HEK293 (cell line): ENCODE results near the gene WWTR1.

Source experiments
- CTCF ChIA-PET: fragments of 350-600 bp; formaldehyde crosslinking; extraction: SDS; loops from one replicate; lab custom pipeline; 2021; ENCODE audit warnings: antibody characterized with exemption; lab: Yijun Ruan, JAX
- POLR2A ChIA-PET: fragments of 300-600 bp; formaldehyde crosslinking; extraction: SDS; loops from one replicate; lab custom pipeline; 2020; ENCODE audit warnings: antibody characterized with exemption, inconsistent platforms; lab: Yijun Ruan, JAX
- H3K27ac ChIP-seq: fragments of 200-500 bp; sonication (Bioruptor generic); 2 replicates; pipeline ENCODE4 v1.5.1; 2014; ENCODE audit warnings: low read depth, low read length, control low read depth, inconsistent platforms; ENCODE audit errors: extremely low read depth
- H3K36me3 ChIP-seq, 2 experiments: fragments of 200-500 bp in 1 of 2; sonication (Bioruptor generic) in 1 of 2; 1 replicate in 1 of 2; 2 replicates in 1 of 2; pipeline ENCODE4 v1.5.1; 2014 to 2017; ENCODE audit warnings: inconsistent platforms in 2 of 2, low read length in 2 of 2; ENCODE audit not compliant: control insufficient read depth in 2 of 2, insufficient read depth in 1 of 2
- H3K4me1 ChIP-seq: fragments of 200-500 bp; sonication (Bioruptor generic); 2 replicates; pipeline ENCODE4 v1.5.1; 2014; ENCODE audit warnings: mild to moderate bottlenecking, low read length, inconsistent platforms; ENCODE audit not compliant: control insufficient read depth, insufficient read depth
- H3K4me3 ChIP-seq: 2 replicates; pipeline ENCODE4 v1.5.1; 2011; ENCODE audit warnings: low read depth, mild to moderate bottlenecking, control low read depth, low read length, moderate library complexity
- H3K9me3 ChIP-seq: fragments of 200-500 bp; sonication (Bioruptor generic); 2 replicates; pipeline ENCODE4 v1.5.1; 2014; ENCODE audit warnings: low read depth, low read length, inconsistent platforms; ENCODE audit not compliant: control insufficient read depth, insufficient read depth
- ZBTB1 ChIP-seq: fragments of 450-650 bp; formaldehyde crosslinking; IDR thresholded peaks from 2 replicates; pipeline ENCODE4 v1.5.1; 2016; ENCODE audit warnings: missing biosample characterization, missing genetic modification characterization
- ZBTB11 ChIP-seq: fragments of 450-650 bp; formaldehyde crosslinking; conservative IDR thresholded peaks from 2 replicates; pipeline ENCODE4 v1.5.1; 2016; ENCODE audit warnings: low read depth, missing biosample characterization, missing genetic modification characterization
- ZFP69B ChIP-seq: fragments of 450-650 bp; formaldehyde crosslinking; IDR thresholded peaks from 2 replicates; pipeline ENCODE4 v1.5.1; 2016; ENCODE audit warnings: missing biosample characterization, missing genetic modification characterization
- ZNF10 ChIP-seq: fragments of 450-650 bp; formaldehyde crosslinking; IDR thresholded peaks from 2 replicates; pipeline ENCODE4 v1.5.1; 2017; ENCODE audit warnings: missing biosample characterization, missing genetic modification characterization
- ZNF114 ChIP-seq: fragments of 450-650 bp; formaldehyde crosslinking; IDR thresholded peaks from 2 replicates; pipeline ENCODE4 v1.5.0; 2017; ENCODE audit warnings: missing biosample characterization, missing genetic modification characterization
- ZNF174 ChIP-seq: fragments of 450-650 bp; formaldehyde crosslinking; IDR thresholded peaks from 2 replicates; pipeline ENCODE4 v1.5.0; 2017; ENCODE audit warnings: missing biosample characterization, mild to moderate bottlenecking, missing genetic modification characterization
- ZNF175 ChIP-seq: fragments of 450-650 bp; formaldehyde crosslinking; IDR thresholded peaks from 2 replicates; pipeline ENCODE4 v1.5.1; 2016; ENCODE audit warnings: missing biosample characterization, missing genetic modification characterization
- ZNF184 ChIP-seq: fragments of 450-650 bp; IDR thresholded peaks from 2 replicates; pipeline ENCODE4 v1.5.1; 2018; ENCODE audit warnings: missing biosample characterization, mild to moderate bottlenecking, missing genetic modification characterization
- ZNF354C ChIP-seq: fragments of 450-650 bp; formaldehyde crosslinking; IDR thresholded peaks from 2 replicates; pipeline ENCODE4 v1.5.1; 2016; ENCODE audit warnings: missing biosample characterization, missing genetic modification characterization, low read depth, borderline replicate concordance
- ZNF394 ChIP-seq: fragments of 450-650 bp; formaldehyde crosslinking; IDR thresholded peaks from 2 replicates; pipeline ENCODE4 v1.5.1; 2016; ENCODE audit warnings: missing biosample characterization, missing genetic modification characterization, mild to moderate bottlenecking, moderate library complexity, borderline replicate concordance
- ZNF518A ChIP-seq: fragments of 450-650 bp; formaldehyde crosslinking; conservative IDR thresholded peaks from 2 replicates; pipeline ENCODE4 v1.5.1; 2016; ENCODE audit warnings: low read depth, missing biosample characterization, missing genetic modification characterization
- ZNF560 ChIP-seq: fragments of 450-650 bp; formaldehyde crosslinking; IDR thresholded peaks from 2 replicates; pipeline ENCODE4 v1.5.1; 2017; ENCODE audit warnings: missing biosample characterization, missing genetic modification characterization, borderline replicate concordance
- ZNF596 ChIP-seq: fragments of 450-650 bp; IDR thresholded peaks from 2 replicates; pipeline ENCODE4 v1.5.0; 2018; ENCODE audit warnings: missing biosample characterization, mild to moderate bottlenecking, missing genetic modification characterization, moderate library complexity
- ZNF664 ChIP-seq: fragments of 450-650 bp; formaldehyde crosslinking; IDR thresholded peaks from 2 replicates; pipeline ENCODE4 v1.5.1; 2016; ENCODE audit warnings: missing biosample characterization, missing genetic modification characterization
- ZNF747 ChIP-seq: fragments of 450-650 bp; formaldehyde crosslinking; IDR thresholded peaks from 2 replicates; pipeline ENCODE4 v1.5.1; 2016; ENCODE audit warnings: missing biosample characterization, missing genetic modification characterization
- ZNF768 ChIP-seq: fragments of 450-650 bp; formaldehyde crosslinking; IDR thresholded peaks from 2 replicates; pipeline ENCODE4 v1.5.1; 2018; ENCODE audit warnings: missing biosample characterization, mild to moderate bottlenecking, missing genetic modification characterization
- ZSCAN16 ChIP-seq: fragments of 450-650 bp; formaldehyde crosslinking; IDR thresholded peaks from 2 replicates; pipeline ENCODE4 v1.5.1; 2016; ENCODE audit warnings: missing biosample characterization, missing genetic modification characterization
- TF ChIP-seq, protein P1 (sequence below): fragments of 450-650 bp; formaldehyde crosslinking; IDR thresholded peaks from 2 replicates; pipeline ENCODE4 v1.5.1; 2017; ENCODE audit warnings: missing biosample characterization, missing genetic modification characterization
- TF ChIP-seq, protein P2 (sequence below): fragments of 450-650 bp; formaldehyde crosslinking; IDR thresholded peaks from 2 replicates; pipeline ENCODE4 v1.5.1; 2016; ENCODE audit warnings: missing biosample characterization, missing genetic modification characterization
- TF ChIP-seq, protein P3 (sequence below): fragments of 450-650 bp; formaldehyde crosslinking; optimal IDR thresholded peaks from 2 replicates; pipeline ENCODE3; 2016; ENCODE audit warnings: missing biosample characterization, mild to moderate bottlenecking, missing genetic modification characterization

Gene WWTR1

GRCh38 chr3:149552700-149553099, 105.1 kb downstream of the WWTR1 start (continued):
- TF ChIP-seq, protein P1, sequence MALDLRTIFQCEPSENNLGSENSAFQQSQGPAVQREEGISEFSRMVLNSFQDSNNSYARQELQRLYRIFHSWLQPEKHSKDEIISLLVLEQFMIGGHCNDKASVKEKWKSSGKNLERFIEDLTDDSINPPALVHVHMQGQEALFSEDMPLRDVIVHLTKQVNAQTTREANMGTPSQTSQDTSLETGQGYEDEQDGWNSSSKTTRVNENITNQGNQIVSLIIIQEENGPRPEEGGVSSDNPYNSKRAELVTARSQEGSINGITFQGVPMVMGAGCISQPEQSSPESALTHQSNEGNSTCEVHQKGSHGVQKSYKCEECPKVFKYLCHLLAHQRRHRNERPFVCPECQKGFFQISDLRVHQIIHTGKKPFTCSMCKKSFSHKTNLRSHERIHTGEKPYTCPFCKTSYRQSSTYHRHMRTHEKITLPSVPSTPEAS (tag by site-specific recombination) = no peak

GRCh38 chr3:149551500-149551899, 106.3 kb downstream of the WWTR1 start:
- Histone ChIP-seq H3K4me1 (no peaks in the 10 kb centered on the region), H3K9me3 (no peaks in the 10 kb centered on the region), H3K27ac (no peak overlapping the region), H3K4me3 (no peak overlapping the region), H3K36me3 (no peaks in the 10 kb centered on the region)
- ChIA-PET POLR2A (no interaction called here), CTCF (no interaction called here)
- TF ChIP-seq ZNF114 (tag by site-specific recombination) (no peak), ZNF560 (tag by site-specific recombination) (no peak), ZNF747 (tag by site-specific recombination) (no peak), ZSCAN16 (tag by site-specific recombination) (no peak), ZNF768 (tag by site-specific recombination) (no peak), ZBTB11 (tag by site-specific recombination) (no peak), ZFP69B (no peak), ZNF174 (tag by site-specific recombination) (no peak), ZNF596 (tag by site-specific recombination) (no peak)

DNA sequence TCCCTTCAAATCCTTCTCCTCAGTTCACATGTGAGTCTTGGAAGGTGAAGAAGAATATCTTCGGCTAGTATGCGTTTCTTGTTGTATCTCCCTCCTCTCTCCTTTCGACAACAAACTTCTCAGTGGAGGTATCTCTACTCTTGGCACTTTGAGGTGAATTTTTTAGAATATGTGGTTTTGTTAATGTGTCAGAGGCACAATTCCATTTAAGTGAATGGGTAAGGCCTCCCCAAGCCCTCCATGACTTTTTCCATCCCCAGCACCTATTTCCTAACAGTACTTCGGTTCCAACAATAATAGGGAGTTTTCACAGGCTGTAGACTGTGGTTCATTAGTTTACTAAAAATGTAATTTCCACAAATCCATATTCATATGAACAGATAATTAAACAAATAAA, 109.2 kb downstream of the WWTR1 start:
- Histone ChIP-seq H3K4me3 (no peak overlapping the region), H3K27ac (no peak overlapping the region), H3K9me3 (no peaks in the 10 kb centered on the region), H3K36me3 (no peaks in the 10 kb centered on the region), H3K4me1 (no peaks in the 10 kb centered on the region)
- ChIA-PET CTCF (interaction anchor here (0.6 kb wide), 1 partner anchor 14 kb away, joined by 3 read pairs; no protein-coding TSS in a partner anchor), POLR2A (no interaction called here)
- TF ChIP-seq ZNF664 (tag by site-specific recombination) = no peak
- no peak for TF ChIP-seq ZNF354C (tag by site-specific recombination)
- no peak for TF ChIP-seq ZNF175 (tag by site-specific recombination)
- no peak for TF ChIP-seq ZBTB1 (tag by site-specific recombination)
- TF ChIP-seq, protein P2, sequence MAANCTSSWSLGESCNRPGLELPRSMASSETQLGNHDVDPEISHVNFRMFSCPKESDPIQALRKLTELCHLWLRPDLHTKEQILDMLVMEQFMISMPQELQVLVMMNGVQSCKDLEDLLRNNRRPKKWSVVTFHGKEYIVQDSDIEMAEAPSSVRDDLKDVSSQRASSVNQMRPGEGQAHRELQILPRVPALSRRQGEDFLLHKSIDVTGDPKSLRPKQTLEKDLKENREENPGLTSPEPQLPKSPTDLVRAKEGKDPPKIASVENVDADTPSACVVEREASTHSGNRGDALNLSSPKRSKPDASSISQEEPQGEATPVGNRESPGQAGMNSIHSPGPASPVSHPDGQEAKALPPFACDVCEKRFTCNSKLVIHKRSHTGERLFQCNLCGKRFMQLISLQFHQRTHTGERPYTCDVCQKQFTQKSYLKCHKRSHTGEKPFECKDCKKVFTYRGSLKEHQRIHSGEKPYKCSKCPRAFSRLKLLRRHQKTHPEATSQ (tag by site-specific recombination) = no peak
- no peak for TF ChIP-seq ZNF394
- no peak for TF ChIP-seq ZNF518A
- no peak for TF ChIP-seq ZNF184
- TF ChIP-seq, protein P3, sequence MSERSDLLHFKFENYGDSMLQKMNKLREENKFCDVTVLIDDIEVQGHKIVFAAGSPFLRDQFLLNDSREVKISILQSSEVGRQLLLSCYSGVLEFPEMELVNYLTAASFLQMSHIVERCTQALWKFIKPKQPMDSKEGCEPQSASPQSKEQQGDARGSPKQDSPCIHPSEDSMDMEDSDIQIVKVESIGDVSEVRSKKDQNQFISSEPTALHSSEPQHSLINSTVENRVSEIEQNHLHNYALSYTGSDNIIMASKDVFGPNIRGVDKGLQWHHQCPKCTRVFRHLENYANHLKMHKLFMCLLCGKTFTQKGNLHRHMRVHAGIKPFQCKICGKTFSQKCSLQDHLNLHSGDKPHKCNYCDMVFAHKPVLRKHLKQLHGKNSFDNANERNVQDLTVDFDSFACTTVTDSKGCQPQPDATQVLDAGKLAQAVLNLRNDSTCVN = no peak
- no peak for TF ChIP-seq ZNF10 (tag by site-specific recombination)
